Keratinocyte (primary cell): ENCODE data around the gene ZG16B.

ENCODE experiments used
- EZH2 ChIP-seq: IDR thresholded peaks from one replicate; pipeline ENCODE4 v1.6.1; 2012; ENCODE audit warnings: inconsistent platforms, mild to moderate bottlenecking, low read length, moderate library complexity
- TF ChIP-seq, protein P1 (sequence below), 3 experiments: IDR thresholded peaks in 1 of 3; conservative IDR thresholded peaks in 1 of 3; optimal IDR thresholded peaks in 1 of 3; 2 replicates in 2 of 3; 3 replicates in 1 of 3; pipeline versions ENCODE3 to v1.5.1; 2011; ENCODE audit warnings: low read length in 3 of 3, mild to moderate bottlenecking in 3 of 3, moderate library complexity in 2 of 3, control low read depth in 1 of 3, inconsistent platforms in 1 of 3; ENCODE audit not compliant: insufficient read depth in 2 of 3; ENCODE audit errors: extremely low read depth in 1 of 3

DNA sequence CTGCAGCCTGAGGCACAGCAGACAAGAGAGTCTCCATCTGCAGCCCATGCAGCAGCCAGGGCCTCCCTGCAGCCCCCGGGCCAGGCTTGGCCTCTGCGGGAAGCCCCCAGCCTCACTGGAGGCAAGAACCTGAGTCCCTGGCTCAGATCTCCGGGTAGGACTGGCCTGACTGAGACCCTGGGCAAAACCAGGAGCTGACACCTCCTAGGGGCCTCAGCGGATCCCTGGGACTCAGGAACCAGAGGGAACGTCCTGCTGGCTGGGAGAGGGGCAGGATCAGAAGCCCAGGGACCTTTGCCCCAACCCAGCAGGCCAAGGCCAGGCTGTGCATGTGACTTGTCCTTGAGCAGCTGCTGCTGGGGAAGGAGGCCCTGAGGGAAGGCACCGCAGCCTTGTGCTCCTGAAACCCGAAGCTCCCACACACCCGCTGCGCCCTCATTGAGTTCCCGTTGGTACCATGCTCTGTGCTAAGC, 14.8 kb upstream of the ZG16B start:
- TF ChIP-seq, protein P1, sequence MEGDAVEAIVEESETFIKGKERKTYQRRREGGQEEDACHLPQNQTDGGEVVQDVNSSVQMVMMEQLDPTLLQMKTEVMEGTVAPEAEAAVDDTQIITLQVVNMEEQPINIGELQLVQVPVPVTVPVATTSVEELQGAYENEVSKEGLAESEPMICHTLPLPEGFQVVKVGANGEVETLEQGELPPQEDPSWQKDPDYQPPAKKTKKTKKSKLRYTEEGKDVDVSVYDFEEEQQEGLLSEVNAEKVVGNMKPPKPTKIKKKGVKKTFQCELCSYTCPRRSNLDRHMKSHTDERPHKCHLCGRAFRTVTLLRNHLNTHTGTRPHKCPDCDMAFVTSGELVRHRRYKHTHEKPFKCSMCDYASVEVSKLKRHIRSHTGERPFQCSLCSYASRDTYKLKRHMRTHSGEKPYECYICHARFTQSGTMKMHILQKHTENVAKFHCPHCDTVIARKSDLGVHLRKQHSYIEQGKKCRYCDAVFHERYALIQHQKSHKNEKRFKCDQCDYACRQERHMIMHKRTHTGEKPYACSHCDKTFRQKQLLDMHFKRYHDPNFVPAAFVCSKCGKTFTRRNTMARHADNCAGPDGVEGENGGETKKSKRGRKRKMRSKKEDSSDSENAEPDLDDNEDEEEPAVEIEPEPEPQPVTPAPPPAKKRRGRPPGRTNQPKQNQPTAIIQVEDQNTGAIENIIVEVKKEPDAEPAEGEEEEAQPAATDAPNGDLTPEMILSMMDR (optimal IDR thresholded peaks at IDR 0.05 in 1 of 3, IDR thresholded peaks at IDR 0.05 in 1 of 3, conservative IDR thresholded peaks at IDR 0.05 in 1 of 3; ENCODE audit: extremely low read depth in 1 of 3, insufficient read depth in 2 of 3, low read length in 3 of 3), result no peak
- no peak for TF ChIP-seq EZH2
